ENCODE measurements around the gene HOXC11.

Gene HOXC11

GRCh38 chr12:54011665-54012532 is 39.0 kb downstream of the HOXC11 start:
- DNase-seq: no peak

- no peak for DNase-seq
Observed at GRCh38 chr12:54012631-54013409, 39.9 kb downstream of the HOXC11 start.

- DNase-seq: no peak
Observed at GRCh38 chr12:54014377-54015017, 41.6 kb downstream of the HOXC11 start.

GRCh38 chr12:54015018-54015931 is 42.3 kb downstream of the HOXC11 start:
- DNase-seq: no peak

- DNase-seq: no peak
Observed at GRCh38 chr12:54016051-54016450, 43.1 kb downstream of the HOXC11 start.

GRCh38 chr12:54016478-54016964 is 43.6 kb downstream of the HOXC11 start:
- DNase-seq: no peak

GRCh38 chr12:54017027-54017788 is 44.3 kb downstream of the HOXC11 start:
- peak in 1 of 2 experiments; percentile 19 for DNase-seq

- peak; percentile 73 to 80 for DNase-seq
Observed at GRCh38 chr12:54017878-54018467, 45.0 kb downstream of the HOXC11 start.

GRCh38 chr12:54018468-54018984 is 45.6 kb downstream of the HOXC11 start:
- DNase-seq: no peak

- DNase-seq: no peak
Observed at GRCh38 chr12:54019091-54019811, 46.3 kb downstream of the HOXC11 start.

GRCh38 chr12:54019924-54020590 is 47.1 kb downstream of the HOXC11 start:
- DNase-seq: no peak

GRCh38 chr12:54020591-54021405 is 47.9 kb downstream of the HOXC11 start:
- DNase-seq: no peak

- no peak for DNase-seq
Observed at GRCh38 chr12:54021432-54022013, 48.6 kb downstream of the HOXC11 start.

GRCh38 chr12:54022960-54023884 is 50.3 kb downstream of the HOXC11 start:
- no peak for DNase-seq

GRCh38 chr12:54024127-54024526 is 51.2 kb downstream of the HOXC11 start:
- no peak for DNase-seq

- DNase-seq: no peak
Observed at GRCh38 chr12:54024581-54025305, 51.8 kb downstream of the HOXC11 start.
